GM19452 (cell line): ENCODE data around the gene PMF1.
"Not testable (repeated sequence)": the region's sequence is repeated elsewhere in the genome, so short reads cannot be mapped to it uniquely, and the experiment has no call there.

Experiments used
- ATAC-seq: cut with Tn5 transposase; IDR thresholded peaks from one replicate; pipeline ENCODE4 v1.9.1; 2021; ENCODE audit not compliant: unreplicated experiment

Gene PMF1, protein sequence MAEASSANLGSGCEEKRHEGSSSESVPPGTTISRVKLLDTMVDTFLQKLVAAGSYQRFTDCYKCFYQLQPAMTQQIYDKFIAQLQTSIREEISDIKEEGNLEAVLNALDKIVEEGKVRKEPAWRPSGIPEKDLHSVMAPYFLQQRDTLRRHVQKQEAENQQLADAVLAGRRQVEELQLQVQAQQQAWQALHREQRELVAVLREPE

DNA sequence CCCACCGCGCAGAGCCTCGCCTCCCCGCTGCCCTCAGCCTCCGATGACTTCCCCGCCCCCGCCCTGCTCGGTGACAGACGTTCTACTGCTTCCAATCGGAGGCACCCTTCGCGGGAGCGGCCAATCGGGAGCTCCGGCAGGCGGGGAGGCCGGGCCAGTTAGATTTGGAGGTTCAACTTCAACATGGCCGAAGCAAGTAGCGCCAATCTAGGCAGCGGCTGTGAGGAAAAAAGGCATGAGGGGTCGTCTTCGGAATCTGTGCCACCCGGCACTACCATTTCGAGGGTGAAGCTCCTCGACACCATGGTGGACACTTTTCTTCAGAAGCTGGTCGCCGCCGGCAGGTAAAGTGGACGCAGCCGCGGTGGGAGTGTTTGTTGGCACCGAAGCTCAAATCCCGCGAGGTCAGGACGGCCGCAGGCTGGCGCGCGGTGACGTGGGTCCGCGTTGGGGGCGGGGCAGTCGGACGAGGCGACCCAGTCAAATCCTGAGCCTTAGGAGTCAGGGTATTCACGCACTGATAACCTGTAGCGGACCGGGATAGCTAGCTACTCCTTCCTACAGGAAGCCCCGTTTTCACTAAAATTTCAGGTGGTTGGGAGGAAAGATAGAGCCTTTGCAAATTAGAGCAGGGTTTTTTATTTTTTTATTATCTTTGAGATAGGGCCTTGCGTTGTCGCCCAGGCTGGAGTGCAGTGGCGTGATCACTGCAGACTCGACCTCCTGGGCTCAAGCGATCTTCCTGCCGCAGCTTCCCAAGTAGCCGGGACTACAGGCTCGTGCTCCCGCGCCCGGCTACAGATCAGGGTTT lies at the start of gene PMF1:
Gene PMF1, plus strand, starts transcription at position 175 of the 811 bp plus-strand sequence. Its CDS starts 9 bp downstream, at position 184.
- ATAC-seq, result peak; percentile 83

DNA sequence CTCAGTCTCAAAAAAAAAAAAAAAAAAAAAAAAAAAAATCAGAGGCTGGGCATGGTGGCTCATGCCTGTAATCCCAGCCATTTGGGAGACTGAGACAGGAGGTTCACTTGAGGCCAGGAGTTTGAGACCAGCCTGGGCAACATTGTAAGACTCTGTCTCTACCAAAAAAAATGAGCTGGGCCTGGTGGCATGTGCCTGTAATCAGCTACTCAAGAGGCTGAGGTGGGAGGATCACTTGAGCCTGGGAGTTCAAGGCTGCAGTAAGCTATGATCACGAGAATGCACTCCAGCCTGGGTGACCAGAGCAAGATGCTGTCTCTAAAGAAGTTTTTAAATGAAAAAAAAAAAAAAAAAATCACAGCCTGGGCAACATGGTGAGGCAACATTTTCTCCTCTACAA lies 49.1 kb upstream of the PMF1 start:
- ATAC-seq, result no peak

DNA sequence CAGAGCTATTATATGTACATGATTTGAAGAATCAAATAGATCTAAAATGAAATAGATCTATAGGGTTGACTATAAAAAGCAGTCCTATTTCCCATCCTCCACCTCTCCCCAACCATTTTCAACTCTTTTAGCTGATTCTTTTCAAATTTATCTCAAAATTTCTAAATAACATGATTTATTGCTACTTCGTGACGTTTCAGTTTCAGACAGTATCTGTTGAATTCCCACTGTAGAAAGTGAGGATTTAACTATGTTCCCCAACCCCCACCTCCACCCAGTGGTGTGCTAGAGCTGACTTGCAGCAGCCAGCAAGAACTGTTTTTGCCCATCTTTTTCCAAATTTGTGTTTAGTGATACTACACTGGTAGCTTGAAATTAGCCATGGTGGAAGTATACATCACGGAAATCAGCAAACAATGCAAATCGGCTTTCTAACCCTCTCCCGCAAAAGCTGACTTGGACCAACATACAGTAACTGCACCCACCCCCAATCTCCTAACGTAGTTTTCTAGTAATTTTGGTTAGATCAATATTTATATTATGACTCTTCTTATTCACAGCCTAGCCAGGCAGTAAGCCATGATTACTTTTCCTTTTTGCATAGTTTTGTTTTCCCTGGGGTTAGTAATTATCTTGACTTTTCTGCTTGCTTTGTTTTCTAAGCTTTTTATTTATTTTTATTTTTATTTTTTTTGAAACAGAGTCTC lies 48.5 kb upstream of the PMF1 start:
- no peak for ATAC-seq

DNA sequence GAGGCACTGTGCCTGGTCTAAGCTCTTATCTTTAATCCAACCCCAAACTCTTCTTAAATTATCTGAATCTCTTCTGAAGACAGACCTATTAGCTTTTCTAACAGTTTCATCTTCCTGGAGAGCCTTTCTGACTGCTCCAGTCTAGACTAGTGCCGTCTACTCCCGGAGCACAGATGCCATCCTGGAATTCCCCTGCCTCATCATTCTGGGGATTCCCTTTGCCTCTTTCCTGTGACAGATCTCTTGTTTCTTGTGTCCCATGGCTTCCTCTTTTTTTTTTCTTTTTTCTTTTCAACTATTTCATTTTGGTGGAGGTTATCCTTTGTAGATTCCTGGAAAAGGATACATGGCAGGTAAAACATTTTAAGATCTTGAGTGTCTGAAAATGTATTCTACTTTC lies 47.7 kb upstream of the PMF1 start:
- no peak for ATAC-seq

DNA sequence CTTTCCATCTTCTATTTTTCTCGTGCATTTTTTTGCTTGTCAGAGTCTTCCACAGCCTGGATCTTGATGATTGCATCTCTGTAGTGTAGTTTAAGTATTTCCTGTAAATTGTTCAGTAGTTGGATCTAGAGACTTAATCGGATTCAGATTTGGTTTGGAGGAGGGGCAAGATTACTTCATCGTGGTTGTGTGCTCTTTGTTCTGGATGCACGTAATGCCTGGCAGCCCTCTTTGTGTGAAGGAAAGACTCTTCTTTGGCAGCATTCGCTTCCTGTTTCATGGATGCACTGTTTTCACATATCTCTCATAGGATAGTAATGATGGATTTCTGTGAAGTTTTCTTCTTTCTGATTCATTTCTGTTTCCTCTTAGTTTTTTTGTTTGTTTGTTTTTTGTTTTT lies 45.3 kb upstream of the PMF1 start:
- no peak for ATAC-seq

DNA sequence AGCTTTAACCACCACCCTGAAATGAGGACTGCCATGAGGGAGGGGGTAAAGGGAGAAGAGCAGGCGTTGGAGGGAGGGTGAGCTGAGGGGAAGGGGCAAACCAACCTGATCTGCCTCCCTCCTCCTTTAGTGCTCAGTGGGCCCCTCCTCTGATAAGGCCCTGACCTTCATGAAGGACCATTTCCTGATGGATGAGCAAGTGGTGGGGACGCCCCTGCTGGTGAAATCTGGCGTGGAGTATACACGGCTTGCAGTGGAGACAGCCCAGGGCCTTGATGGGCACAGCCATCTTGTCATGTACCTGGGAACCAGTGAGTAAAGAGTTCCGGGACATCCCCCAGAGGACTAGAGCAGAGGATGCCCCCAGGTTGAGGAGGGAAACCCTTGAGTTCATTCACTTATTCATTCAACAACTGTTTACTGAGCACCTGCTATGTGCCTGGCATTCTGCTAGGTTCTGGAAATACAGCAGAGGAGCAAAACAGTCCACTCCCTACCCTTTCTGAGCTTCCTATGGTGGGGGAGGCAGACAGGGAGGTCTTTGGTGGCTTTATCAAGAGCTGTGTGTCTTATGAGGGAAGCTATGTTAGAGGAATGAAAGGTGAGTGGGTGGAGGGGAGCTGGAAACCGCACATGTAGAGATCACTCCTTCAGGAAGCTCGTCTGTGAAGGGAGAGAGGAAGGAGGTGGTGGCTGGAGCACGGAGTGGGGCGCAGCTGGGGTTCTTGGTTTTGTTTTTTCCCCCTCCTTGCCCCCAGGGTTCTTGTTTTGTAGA lies 39.9 kb upstream of the PMF1 start:
- ATAC-seq, result no peak

DNA sequence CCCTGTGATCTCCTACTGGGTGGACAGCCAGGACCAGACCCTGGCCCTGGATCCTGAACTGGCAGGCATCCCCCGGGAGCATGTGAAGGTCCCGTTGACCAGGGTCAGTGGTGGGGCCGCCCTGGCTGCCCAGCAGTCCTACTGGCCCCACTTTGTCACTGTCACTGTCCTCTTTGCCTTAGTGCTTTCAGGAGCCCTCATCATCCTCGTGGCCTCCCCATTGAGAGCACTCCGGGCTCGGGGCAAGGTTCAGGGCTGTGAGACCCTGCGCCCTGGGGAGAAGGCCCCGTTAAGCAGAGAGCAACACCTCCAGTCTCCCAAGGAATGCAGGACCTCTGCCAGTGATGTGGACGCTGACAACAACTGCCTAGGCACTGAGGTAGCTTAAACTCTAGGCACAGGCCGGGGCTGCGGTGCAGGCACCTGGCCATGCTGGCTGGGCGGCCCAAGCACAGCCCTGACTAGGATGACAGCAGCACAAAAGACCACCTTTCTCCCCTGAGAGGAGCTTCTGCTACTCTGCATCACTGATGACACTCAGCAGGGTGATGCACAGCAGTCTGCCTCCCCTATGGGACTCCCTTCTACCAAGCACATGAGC lies 36.1 kb upstream of the PMF1 start:
- ATAC-seq, result no peak

DNA sequence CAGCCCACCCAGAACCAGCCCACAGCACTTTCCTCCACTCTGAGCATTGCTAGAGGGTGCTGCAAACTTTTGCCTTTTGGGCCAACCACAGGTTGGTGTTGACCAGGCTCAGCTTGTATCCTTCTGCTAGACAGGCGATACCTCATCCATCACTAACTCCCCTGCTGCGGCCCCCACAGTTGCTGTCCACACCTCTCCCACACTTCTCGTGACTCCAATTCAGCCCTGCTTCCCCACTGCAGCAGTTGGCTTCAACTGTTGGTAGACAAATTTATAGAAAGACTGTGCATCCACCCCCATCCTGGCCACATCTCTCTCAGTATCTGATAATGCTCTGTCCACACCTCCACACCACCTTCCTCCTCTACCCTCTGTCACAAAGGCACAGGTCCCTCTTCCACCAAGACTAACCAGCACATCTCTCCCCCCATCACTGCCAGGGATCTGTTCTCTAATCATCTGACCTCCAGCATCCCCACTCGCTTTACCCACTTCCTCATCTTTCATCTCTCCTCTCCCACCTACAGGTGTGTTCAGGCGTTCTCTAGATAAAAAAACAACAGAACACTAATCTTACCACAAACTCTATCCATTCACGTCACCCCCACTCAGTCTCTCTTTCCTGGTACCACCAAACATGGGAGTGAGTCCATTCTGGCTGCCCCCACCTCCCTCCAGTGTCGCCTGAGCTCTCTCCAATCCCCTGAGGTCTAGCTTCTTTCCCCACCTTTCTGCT lies 34.7 kb upstream of the PMF1 start:
- no peak for ATAC-seq

DNA sequence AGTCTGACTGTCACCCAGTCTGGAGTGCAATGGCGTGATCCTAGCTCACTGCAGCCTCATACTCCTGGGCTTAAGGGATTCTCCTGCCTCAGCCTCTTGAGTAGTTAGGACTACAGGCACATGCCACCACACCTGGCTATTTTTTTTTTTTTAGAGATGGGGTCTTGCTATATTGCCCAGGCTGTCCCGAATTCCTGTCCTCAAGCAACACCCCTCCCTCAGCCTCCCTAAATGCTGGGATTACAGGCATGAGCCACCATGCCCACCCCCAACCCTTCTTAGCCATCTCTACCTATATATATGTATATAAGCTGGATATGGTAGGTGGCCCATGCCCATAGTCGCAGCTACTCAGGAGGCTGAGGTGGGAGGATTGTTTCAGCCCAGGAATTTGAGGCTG lies 32.3 kb upstream of the PMF1 start:
- no peak for ATAC-seq

DNA sequence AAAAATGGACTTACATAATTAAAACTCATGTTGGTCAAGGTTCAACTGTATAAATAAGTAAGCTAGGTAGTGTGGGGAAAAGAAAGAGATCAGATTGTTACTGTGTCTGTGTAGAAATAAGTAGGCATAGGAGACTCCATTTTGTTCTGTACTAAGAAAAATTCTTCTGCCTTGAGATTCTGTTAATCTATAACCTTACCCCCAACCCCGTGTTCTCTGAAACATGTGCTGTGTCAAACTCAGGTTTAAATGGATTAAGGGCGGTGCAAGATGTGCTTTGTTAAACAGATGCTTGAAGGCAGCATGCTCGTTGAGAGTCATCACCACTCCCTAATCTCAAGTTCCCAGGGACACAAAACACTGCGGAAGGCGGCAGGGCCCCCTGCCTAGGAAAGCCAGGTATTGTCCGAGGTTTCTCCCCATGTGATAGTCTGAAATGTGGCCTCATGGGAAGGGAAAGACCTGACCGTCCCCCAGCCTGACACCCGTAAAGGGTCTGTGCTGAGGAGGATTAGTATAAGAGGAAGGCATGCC lies 31.3 kb upstream of the PMF1 start:
- not testable (repeated sequence) for ATAC-seq

DNA sequence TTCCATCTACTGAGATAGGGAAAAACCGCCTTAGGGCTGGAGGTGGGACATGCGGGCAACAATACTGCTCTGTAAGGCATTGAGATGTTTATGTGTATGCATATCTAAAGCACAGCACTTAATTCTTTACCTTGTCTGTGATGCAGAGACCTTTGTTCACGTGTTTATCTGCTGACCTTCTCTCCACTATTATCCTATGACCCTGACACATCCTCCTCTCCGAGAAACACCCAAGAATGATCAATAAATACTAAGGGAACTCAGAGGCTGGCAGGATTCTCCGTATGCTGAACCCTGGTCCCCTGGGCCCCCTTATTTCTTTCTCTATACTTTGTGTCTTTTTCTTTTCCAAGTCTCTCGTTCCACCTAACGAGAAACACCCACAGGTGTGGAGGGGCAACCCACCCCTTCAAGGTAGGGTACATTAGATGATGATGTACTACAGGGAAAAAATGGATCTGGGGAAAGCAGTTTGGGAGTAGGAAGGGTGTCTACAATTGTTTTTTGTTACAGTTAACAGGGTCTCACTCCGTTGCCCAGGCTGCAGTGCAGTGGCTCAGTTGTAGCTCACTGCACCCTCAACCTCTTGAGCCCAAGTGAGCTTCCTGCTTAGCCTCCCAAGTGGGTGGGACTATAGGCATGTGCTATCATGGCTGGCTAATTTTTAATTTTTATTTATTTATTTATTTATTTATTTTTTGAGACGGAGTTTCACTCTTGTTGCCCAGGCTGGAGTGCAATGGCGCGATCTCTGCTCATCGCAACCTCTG lies 30.6 kb upstream of the PMF1 start:
- not testable (repeated sequence) for ATAC-seq

DNA sequence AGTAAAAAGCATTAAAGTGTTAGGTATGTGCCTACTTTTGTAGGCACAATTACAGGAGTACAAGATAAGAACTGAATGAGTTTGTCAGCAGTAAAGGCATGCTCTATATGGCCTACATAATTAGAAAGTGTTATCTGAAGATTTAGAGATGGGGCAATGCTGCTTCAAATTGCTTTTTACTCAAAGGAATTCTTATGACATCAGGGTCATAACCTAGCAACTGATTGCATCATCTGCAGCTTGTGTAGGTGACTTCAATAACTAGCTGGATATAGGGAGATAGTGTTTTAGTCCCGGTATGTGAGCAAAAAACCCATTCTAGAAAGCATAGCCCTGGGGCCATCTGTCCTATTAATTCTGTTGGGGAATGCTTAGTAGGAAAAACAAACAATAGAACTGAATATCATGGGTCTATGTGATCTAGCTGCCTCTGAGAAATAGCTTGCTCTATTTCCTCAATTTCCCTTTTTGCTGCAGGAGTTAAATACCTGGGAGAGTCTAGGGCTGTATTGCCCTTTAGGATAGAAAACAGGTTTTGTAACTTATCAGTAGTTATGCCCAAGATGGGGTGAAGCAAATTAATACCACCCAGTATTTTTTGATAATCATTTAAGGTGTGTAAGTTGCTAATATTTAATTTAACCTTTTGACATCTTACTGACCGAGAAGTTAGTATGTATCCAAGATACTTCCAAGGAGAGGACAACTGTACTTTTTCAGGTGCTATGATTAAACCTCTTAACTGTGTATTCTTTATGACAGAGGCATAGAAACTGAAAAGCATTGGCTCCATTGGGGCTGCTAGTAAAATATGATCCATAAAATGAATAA lies 26.2 kb upstream of the PMF1 start:
- ATAC-seq, result not testable (repeated sequence)

DNA sequence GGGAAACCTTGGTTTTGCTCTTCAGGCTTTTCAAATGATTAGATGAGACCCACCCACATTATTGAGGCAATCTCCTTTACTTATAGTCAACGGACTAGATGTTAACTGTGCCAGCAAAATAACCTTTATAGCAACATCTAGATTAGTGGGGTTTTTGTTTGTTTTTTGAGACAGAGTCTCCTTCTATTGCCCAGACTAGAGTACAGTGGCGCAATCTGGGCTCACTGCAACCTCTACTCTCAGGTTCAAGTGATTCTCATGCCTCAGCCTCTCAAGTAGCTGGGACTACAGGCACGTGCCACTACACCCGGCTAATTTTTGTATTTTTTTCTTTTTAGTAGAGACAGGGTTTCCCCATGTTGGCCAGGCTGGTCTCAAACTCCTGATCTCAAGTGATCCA lies 22.5 kb upstream of the PMF1 start:
- ATAC-seq, result not testable (repeated sequence)

DNA sequence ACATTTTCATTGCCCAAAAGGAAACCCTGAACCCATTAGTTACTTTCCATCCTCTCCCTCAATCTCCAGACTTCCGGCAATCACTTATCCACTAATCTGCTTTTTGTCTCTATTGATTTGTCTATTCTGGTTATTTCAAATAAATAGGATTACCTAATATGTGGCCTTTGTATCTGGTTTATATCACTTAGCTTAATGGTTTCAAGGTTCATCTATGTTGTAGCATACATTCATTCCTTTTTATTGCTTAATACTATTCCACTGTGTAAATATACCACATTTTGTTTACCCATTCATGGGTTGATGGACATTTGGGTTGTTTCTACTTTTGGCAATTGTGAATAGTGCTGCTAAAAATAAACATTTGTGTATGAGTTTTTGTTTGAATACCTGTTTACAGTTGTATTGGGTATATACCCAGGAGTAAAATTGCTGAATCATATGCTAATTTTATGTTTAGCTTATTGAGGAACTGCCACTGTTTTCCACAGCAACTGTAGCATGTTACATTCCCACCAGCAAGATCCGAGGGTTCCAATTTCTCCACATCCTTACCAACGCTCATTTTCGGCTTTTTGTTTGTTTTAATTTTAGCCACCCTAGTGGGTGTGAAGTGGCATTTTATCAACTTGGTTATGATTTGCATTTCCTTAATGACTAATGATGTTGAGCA lies 21.4 kb upstream of the PMF1 start:
- no peak for ATAC-seq

DNA sequence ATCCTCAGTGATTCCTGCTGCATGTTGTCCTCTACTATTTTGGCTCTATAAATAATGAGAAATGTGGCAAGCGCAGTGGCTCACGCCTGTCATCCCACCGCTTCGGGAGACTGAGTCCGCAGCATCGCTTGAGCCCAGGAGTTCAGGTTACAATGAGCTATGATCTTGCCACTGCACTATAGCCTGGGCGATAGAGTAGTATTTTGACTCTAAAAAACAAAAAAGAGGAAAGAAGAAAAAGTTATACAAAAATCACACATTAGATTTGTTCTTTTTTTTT lies 19.7 kb upstream of the PMF1 start:
- ATAC-seq, result no peak

DNA sequence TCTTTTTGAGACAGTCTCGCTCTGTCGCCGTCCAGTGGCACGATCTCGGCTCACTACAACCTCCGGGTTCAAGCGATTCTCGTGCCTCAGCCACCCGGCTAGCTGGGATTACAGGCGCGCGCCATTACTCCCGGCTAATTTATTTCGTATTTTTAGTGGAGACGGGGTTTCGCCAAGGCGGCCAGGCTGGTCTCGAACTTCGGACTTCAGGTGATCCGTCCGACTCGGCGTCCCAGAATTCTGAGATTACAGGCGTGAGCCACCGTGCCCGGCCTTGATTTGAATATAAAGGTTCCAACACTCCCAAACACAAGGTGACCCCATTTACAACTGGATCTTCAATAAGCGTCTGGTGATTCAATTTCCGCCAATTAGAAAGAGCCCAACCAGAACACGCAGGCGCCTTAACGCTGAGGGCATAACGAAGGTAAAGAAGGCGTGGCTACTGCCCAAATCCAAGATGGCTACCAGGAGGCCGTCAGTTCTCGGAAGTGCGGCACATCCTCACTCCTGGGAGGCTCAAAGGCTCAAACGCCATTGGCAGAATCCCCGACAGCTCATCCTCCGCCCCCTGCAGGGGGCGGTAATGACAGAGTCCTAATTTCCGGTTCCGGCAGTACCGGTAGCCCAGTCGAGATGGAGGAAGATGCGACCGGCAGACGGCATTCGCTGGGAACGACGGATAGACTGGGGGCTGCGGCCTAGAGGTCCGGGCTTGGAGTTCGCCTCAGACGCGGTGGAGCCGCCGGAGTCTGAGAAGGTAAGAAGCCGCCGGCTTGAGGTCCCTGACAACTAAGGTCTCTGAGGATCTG lies 19.1 kb upstream of the PMF1 start, which contains the start of gene SLC25A44:
Gene SLC25A44, plus strand, starts transcription at position 617 of the 812 bp plus-strand sequence. CDS start 5,744 bp downstream, outside the sequence.
- peak; percentile 95 for ATAC-seq

DNA sequence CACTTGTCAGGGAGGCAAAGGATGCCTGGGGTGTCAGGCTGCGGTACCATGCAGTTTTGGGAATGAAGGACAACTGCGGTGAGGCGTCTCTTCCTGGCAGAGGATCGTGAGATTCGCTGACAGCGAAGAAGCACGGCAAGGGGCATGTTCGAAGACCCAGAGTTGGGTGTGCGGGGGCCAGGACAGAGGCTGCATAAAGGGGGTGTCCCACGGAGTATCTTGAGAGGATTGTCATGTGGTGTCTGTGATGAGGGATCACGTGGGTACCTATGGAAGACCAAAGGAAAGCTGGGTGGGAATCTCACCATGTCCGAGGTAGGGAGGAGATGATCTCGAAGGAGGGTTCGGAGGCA lies 18.5 kb upstream of the PMF1 start:
- ATAC-seq, result no peak
